ENCODE results near the gene MTFP1. TPM values are rescaled to one million over a fixed set of nuclear protein-coding genes. Genes with fewer than 3 reads are reported as not detected.

MTFP1 gene
- total and polyA plus RNA-seq, 9 of the 15 experiments (the other 6 are each of a cell fraction or from before 2014, with no cell fraction given): 10.7 to 52.0 (median 30.1) TPM

- TF ChIP-seq ZNF583 (CRISPR knock-in tag; IDR thresholded peaks at IDR 0.05) (no peak), SAP30 (IDR thresholded peaks at IDR 0.05; ENCODE audit: borderline replicate concordance, insufficient read depth, low read depth, low read length, poor library complexity, severe bottlenecking) (no peak), GABPA (tag; conservative IDR thresholded peaks at IDR 0.05; ENCODE audit: low read depth) (no peak), KDM5B (IDR thresholded peaks at IDR 0.05; ENCODE audit: insufficient replicate concordance, low read depth, low read length) (no peak), MTF1 (CRISPR knock-in tag; IDR thresholded peaks at IDR 0.05; ENCODE audit: borderline replicate concordance) (no peak), STAT6 (CRISPR knock-in tag; IDR thresholded peaks at IDR 0.05) (no peak), POLR2B (IDR thresholded peaks at IDR 0.05; ENCODE audit: low read depth, partially characterized antibody) (no peak), ZFP30 (CRISPR knock-in tag; IDR thresholded peaks at IDR 0.05; ENCODE audit: borderline replicate concordance) (no peak), SRSF3 (IDR thresholded peaks at IDR 0.05; ENCODE audit: insufficient read depth, low read length) (no peak), SRSF1 (IDR thresholded peaks at IDR 0.05; ENCODE audit: low read depth, low read length) (no peak), TARDBP (IDR thresholded peaks at IDR 0.05) (no peak), ZNF134 (CRISPR knock-in tag; conservative IDR thresholded peaks at IDR 0.05) (no peak), SIRT6 (IDR thresholded peaks at IDR 0.05; ENCODE audit: low read depth, low read length) (no peak), GTF2B (IDR thresholded peaks at IDR 0.05; ENCODE audit: extremely low read depth, insufficient read length) (no peak), TBP (optimal IDR thresholded peaks at IDR 0.05; ENCODE audit: low read depth, low read length) (no peak), ETS2 (tag; IDR thresholded peaks at IDR 0.05; ENCODE audit: borderline replicate concordance, poor library complexity, severe bottlenecking) (no peak), ATF1 (CRISPR knock-in tag; IDR thresholded peaks at IDR 0.05) (no peak), ATF1 (tag; IDR thresholded peaks at IDR 0.05) (no peak)
- TF ChIP-seq, protein P1, sequence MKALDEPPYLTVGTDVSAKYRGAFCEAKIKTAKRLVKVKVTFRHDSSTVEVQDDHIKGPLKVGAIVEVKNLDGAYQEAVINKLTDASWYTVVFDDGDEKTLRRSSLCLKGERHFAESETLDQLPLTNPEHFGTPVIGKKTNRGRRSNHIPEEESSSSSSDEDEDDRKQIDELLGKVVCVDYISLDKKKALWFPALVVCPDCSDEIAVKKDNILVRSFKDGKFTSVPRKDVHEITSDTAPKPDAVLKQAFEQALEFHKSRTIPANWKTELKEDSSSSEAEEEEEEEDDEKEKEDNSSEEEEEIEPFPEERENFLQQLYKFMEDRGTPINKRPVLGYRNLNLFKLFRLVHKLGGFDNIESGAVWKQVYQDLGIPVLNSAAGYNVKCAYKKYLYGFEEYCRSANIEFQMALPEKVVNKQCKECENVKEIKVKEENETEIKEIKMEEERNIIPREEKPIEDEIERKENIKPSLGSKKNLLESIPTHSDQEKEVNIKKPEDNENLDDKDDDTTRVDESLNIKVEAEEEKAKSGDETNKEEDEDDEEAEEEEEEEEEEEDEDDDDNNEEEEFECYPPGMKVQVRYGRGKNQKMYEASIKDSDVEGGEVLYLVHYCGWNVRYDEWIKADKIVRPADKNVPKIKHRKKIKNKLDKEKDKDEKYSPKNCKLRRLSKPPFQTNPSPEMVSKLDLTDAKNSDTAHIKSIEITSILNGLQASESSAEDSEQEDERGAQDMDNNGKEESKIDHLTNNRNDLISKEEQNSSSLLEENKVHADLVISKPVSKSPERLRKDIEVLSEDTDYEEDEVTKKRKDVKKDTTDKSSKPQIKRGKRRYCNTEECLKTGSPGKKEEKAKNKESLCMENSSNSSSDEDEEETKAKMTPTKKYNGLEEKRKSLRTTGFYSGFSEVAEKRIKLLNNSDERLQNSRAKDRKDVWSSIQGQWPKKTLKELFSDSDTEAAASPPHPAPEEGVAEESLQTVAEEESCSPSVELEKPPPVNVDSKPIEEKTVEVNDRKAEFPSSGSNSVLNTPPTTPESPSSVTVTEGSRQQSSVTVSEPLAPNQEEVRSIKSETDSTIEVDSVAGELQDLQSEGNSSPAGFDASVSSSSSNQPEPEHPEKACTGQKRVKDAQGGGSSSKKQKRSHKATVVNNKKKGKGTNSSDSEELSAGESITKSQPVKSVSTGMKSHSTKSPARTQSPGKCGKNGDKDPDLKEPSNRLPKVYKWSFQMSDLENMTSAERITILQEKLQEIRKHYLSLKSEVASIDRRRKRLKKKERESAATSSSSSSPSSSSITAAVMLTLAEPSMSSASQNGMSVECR (CRISPR knock-in tag; IDR thresholded peaks at IDR 0.05): 0 out of 2 replicates have a peak, but pooled peaks have one; percentile 40
Measured at GRCh38 chr22:30426388-30427353, 1.1 kb downstream of the MTFP1 start (continued).
